GM12891 (cell line): Measurements from ENCODE around the gene DDX52.
"Not testable (repeated sequence)": the region's sequence is repeated elsewhere in the genome, so short reads cannot be mapped to it uniquely, and the experiment has no call there.

Source experiments
- POLR2A ChIP-seq: IDR thresholded peaks from 2 replicates; pipeline ENCODE4 v1.6.1; 2011; ENCODE audit warnings: low read depth, low read length, control low read depth
- TAF1 ChIP-seq: IDR thresholded peaks from 2 replicates; pipeline ENCODE4 v1.6.1; 2011; ENCODE audit warnings: low read depth, low read length, control low read depth

DNA sequence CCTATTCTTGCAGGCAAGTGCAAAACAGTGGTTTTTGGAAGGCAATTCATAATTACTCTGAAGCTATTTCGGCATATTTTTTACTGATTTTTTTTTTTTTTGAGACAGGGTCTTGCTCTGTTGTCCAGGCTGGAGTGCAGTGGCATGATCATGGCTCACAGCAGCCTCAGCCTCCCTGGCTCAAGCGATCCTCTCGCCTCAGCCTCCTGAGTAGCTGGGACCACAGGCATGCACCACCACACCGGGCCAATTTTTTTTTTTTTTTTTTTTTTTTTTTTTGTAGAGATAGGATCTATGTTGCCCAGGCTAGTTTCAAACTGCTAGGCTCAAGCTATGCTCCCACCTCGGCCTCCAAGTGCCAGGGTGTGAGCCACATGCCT is 33.2 kb downstream of the DDX52 start:
- not testable (repeated sequence) for TF ChIP-seq TAF1, POLR2A
